HepG2 (cell line): ENCODE measurements around the gene GTF2A2. TPM values are rescaled to one million over a fixed set of nuclear protein-coding genes. Genes with fewer than 3 reads are reported as not detected.

Source experiments
- ATF6 ChIP-seq: sonication (generic); formaldehyde crosslinking; conservative IDR thresholded peaks from 2 replicates; pipeline ENCODE4 v1.4.0; 2020; ENCODE audit warnings: missing genetic modification reagents
- GTF3A ChIP-seq: sonication (generic); formaldehyde crosslinking; conservative IDR thresholded peaks from 2 replicates; pipeline ENCODE4 v1.4.0; 2020; ENCODE audit warnings: mild to moderate bottlenecking, missing genetic modification reagents
- KDM1A ChIP-seq: IDR thresholded peaks from 2 replicates; pipeline ENCODE4 v1.6.1; 2016; ENCODE audit warnings: missing compliant biosample characterization
- KLF6 ChIP-seq: IDR thresholded peaks from 2 replicates; pipeline ENCODE4 v1.8.0; 2016; ENCODE audit warnings: missing biosample characterization, missing genetic modification reagents
- NFE2 ChIP-seq: sonication (generic); formaldehyde crosslinking; IDR thresholded peaks from 2 replicates; pipeline ENCODE4 v1.4.0; 2020; ENCODE audit warnings: missing genetic modification reagents
- RORA ChIP-seq: sonication (generic); formaldehyde crosslinking; IDR thresholded peaks from 2 replicates; pipeline ENCODE4 v1.5.0; 2020; ENCODE audit warnings: mild to moderate bottlenecking, missing genetic modification reagents, moderate library complexity
- SMARCC2 ChIP-seq: fragments of 450-650 bp; IDR thresholded peaks from 2 replicates; pipeline ENCODE4 v1.6.1; 2017; ENCODE audit warnings: antibody characterized with exemption, mild to moderate bottlenecking
- YY1 ChIP-seq: IDR thresholded peaks from 2 replicates; pipeline ENCODE4 v1.6.1; 2011; ENCODE audit warnings: low read length, low read depth, moderate library complexity, mild to moderate bottlenecking; ENCODE audit not compliant: insufficient read depth, insufficient replicate concordance
- ZBTB49 ChIP-seq: sonication (generic); formaldehyde crosslinking; IDR thresholded peaks from 2 replicates; pipeline ENCODE4 v1.4.0; 2020; ENCODE audit warnings: missing genetic modification reagents, borderline replicate concordance
- ZC3H4 ChIP-seq: sonication (generic); formaldehyde crosslinking; IDR thresholded peaks from 2 replicates; pipeline ENCODE4 v1.4.0; 2020; ENCODE audit warnings: missing genetic modification reagents, borderline replicate concordance
- ZNF354B ChIP-seq: sonication (generic); formaldehyde crosslinking; IDR thresholded peaks from 2 replicates; pipeline ENCODE4 v1.8.0; 2022; ENCODE audit warnings: mild to moderate bottlenecking, missing genetic modification reagents
- ZNF431 ChIP-seq: sonication (generic); formaldehyde crosslinking; IDR thresholded peaks from 2 replicates; pipeline ENCODE4 v1.9.0; 2022; ENCODE audit warnings: missing genetic modification reagents, low read depth, mild to moderate bottlenecking, borderline replicate concordance
- ZNF609 ChIP-seq: sonication (generic); formaldehyde crosslinking; IDR thresholded peaks from 2 replicates; pipeline ENCODE4 v1.4.0; 2020; ENCODE audit warnings: mild to moderate bottlenecking, missing genetic modification reagents, borderline replicate concordance
- ZNF703 ChIP-seq: sonication (generic); formaldehyde crosslinking; IDR thresholded peaks from 2 replicates; pipeline ENCODE4 v1.5.1; 2020; ENCODE audit warnings: missing genetic modification reagents, mild to moderate bottlenecking, moderate library complexity, borderline replicate concordance
- ZNF800 ChIP-seq: sonication (generic); formaldehyde crosslinking; IDR thresholded peaks from 2 replicates; pipeline ENCODE4 v1.4.0; 2020; ENCODE audit warnings: missing genetic modification reagents
- polyA plus RNA-seq, 8 experiments: library from polyadenylated mRNA; depleted of rRNA in 3 of 8; stranded (reverse) in 7 of 8; unstranded in 1 of 8; fragments of >200 nt; fragmentation: Illumina TruSeq in 4 of 8; extraction: Trizol in 4 of 8; gene quantifications; 2 replicates each; pipeline versions ENCODE4 v1.2.1 to v1.2.3, GENCODE V29; 2011 to 2016; ENCODE audit warnings: low read depth in 4 of 8, missing spikeins in 1 of 8, mixed read lengths in 1 of 8; ENCODE audit not compliant: insufficient read depth in 1 of 8
- total RNA-seq, 5 experiments: library from RNA; depleted of rRNA; stranded (reverse); fragments of >200 nt; fragmentation: Illumina TruSeq; extraction: Trizol; gene quantifications; 2 replicates each; pipeline ENCODE4 v1.2.3, GENCODE V29; 2016; ENCODE audit warnings: low read depth in 1 of 5

GTF2A2 gene
- total and polyA plus RNA-seq, 2 of the 13 experiments (the other 11 are each of a cell fraction or from before 2014, with no cell fraction given), result 24.4 to 106 TPM

GRCh38 chr15:59656897-59657634 is at the start of gene GTF2A2 (continued):
- TF ChIP-seq ZNF800, result no peak
- TF ChIP-seq ZNF354B (CRISPR knock-in tag), result no peak
- no peak for TF ChIP-seq KDM1A (CRISPR knock-in tag)
- TF ChIP-seq RORA (CRISPR knock-in tag), result no peak
- peak; percentile 61; the same call in 1 of the 2 replicates for TF ChIP-seq GTF3A (CRISPR knock-in tag)
- TF ChIP-seq ZNF431 (CRISPR knock-in tag), result no peak
- 0 out of 2 replicates have a peak, but pooled peaks have one; percentile 61 for TF ChIP-seq ZNF703 (CRISPR knock-in tag)
- no peak for TF ChIP-seq SMARCC2
- no peak for TF ChIP-seq ZC3H4
- peak; percentile 47 for TF ChIP-seq YY1
- no peak for TF ChIP-seq ATF6 (CRISPR knock-in tag)
- TF ChIP-seq KLF6 (CRISPR knock-in tag), result no peak
- no peak for TF ChIP-seq NFE2 (CRISPR knock-in tag)
- peak; percentile 67 for TF ChIP-seq ZNF609 (CRISPR knock-in tag)
- no peak for TF ChIP-seq ZBTB49 (CRISPR knock-in tag)
